Ovary (tissue), 3 donors: ENCODE data around the gene PLCB1.

Experiments
- CTCF ChIP-seq, 3 donors: fragments of 450-650 bp in 2 of 3; fragments of 200-600 bp in 1 of 3; IDR thresholded peaks; one replicate each; pipeline versions ENCODE4 v1.5.1 to v1.8.0; 2016 to 2022; ENCODE audit warnings: antibody characterized with exemption in 3 of 3, mild to moderate bottlenecking in 1 of 3
- POLR2A ChIP-seq: fragments of 450-650 bp; IDR thresholded peaks from one replicate; pipeline ENCODE4 v1.6.1; 2017; ENCODE audit warnings: antibody characterized with exemption, mild to moderate bottlenecking, moderate library complexity
- donor health status: DM: no; HTN: no; CAD: no.

DNA sequence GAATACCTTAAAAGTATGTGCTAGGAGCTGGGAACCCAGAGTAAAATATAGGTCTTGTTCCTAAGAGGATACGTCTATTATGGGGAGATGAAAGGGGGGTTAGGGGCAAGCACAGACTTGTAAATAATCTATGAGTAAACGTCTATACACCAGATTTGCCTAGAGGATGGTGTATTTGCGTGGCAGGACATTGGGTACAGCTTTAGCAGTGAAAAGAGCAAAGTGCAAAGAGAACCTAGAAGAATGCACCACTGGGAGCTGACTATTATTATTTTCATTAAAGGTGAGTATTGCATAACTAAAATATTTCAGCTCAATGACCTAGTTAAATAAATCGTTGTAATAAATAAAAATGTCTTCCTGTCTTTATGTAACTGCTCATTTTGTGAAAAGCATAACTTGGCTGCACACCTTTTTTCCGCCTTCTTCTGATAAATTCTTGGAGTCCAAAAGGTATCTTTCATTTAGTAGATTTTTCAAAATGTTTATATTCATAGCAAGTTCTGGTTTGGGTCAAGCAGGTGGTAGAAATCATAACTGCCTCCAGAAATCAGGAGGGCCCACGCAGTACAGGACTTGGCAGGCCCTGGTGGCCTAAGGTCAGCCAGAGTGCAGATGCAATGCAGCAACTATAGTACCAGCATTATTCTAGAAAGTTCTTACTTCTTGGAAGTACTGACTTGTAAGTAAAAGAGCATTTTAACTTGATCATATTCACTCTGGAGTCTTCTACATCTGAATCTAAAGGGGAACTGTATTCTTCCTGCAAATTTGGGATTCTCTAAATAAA, 357.2 kb downstream of the PLCB1 start:
- no peak for TF ChIP-seq POLR2A
- no peak for TF ChIP-seq CTCF (IDR thresholded peaks at IDR 0.05)
